Osteocyte (in vitro differentiated cells): Measurements from ENCODE around the gene UMAD1. TPM values are rescaled to one million over a fixed set of nuclear protein-coding genes. Genes with fewer than 3 reads are reported as not detected.

Source experiments
- DNase-seq: peaks from one replicate; pipeline ENCODE4 v3.0.0; 2021; ENCODE audit warnings: mixed read lengths; ENCODE audit not compliant: unreplicated experiment; ENCODE audit errors: extremely low spot score
- H3K27ac Mint-ChIP-seq: one replicate; pipeline ENCODE4 v1.8.0; 2021; ENCODE audit warnings: mild to moderate bottlenecking, mixed read lengths; ENCODE audit not compliant: unreplicated experiment
- H3K27me3 Mint-ChIP-seq: one replicate; pipeline ENCODE4 v1.8.0; 2021; ENCODE audit warnings: mixed read lengths; ENCODE audit not compliant: unreplicated experiment
- H3K36me3 Mint-ChIP-seq: one replicate; pipeline ENCODE4 v1.8.0; 2021; ENCODE audit warnings: mixed read lengths; ENCODE audit not compliant: unreplicated experiment
- H3K4me1 Mint-ChIP-seq: one replicate; pipeline ENCODE4 v1.8.0; 2021; ENCODE audit warnings: mixed read lengths; ENCODE audit not compliant: unreplicated experiment
- H3K4me3 Mint-ChIP-seq: one replicate; pipeline ENCODE4 v1.8.0; 2021; ENCODE audit warnings: mild to moderate bottlenecking, moderate library complexity, mixed read lengths; ENCODE audit not compliant: unreplicated experiment
- H3K9me3 Mint-ChIP-seq: one replicate; pipeline ENCODE4 v1.8.0; 2021; ENCODE audit warnings: mixed read lengths; ENCODE audit not compliant: unreplicated experiment
- CTCF ChIP-seq: fragments of 200-600 bp; sonication (generic); IDR thresholded peaks from 2 replicates; pipeline ENCODE4 v1.5.0; 2021; ENCODE audit warnings: antibody characterized with exemption, mild to moderate bottlenecking, moderate library complexity
- total RNA-seq: library from RNA; stranded (reverse); gene quantifications from 2 replicates; pipeline ENCODE4 v1.2.1, GENCODE V29; 2021

Gene UMAD1
- total RNA-seq, 1 donor from 2014 or later = 10.9 TPM

- Mint-ChIP-seq H3K9me3 (no peaks in the 10 kb centered on the region), H3K27ac (no peak overlapping the region), H3K27me3 (no peaks in the 10 kb centered on the region), H3K4me1 (peaks cover 5% of the 10 kb centered on the region), H3K36me3 (peaks cover 3% of the 10 kb centered on the region), H3K4me3 (no peak overlapping the region)
- peak; percentile 79 for TF ChIP-seq CTCF
- no peak for DNase-seq
These were observed 40.8 kb downstream of the UMAD1 start for GRCh38 chr7:7681191-7681935.

- Mint-ChIP-seq H3K4me3 (no peak overlapping the region), H3K4me1 (peaks cover 5% of the 10 kb centered on the region), H3K36me3 (peaks cover 3% of the 10 kb centered on the region), H3K27me3 (no peaks in the 10 kb centered on the region), H3K27ac (no peak overlapping the region), H3K9me3 (no peaks in the 10 kb centered on the region)
- no peak for DNase-seq
- TF ChIP-seq CTCF = no peak
These were observed 41.4 kb downstream of the UMAD1 start for GRCh38 chr7:7681936-7682329.

GRCh38 chr7:7682861-7683260 lies 42.3 kb downstream of the UMAD1 start:
- no peak for DNase-seq
- Mint-ChIP-seq H3K36me3 (peaks cover 2% of the 10 kb centered on the region), H3K4me3 (no peak overlapping the region), H3K27me3 (no peaks in the 10 kb centered on the region), H3K9me3 (no peaks in the 10 kb centered on the region), H3K27ac (no peak overlapping the region), H3K4me1 (peaks cover 5% of the 10 kb centered on the region)
- TF ChIP-seq CTCF = no peak

- TF ChIP-seq CTCF = no peak
- Mint-ChIP-seq H3K4me1 (no peaks in the 10 kb centered on the region), H3K27ac (no peak overlapping the region), H3K36me3 (no peaks in the 10 kb centered on the region), H3K9me3 (no peaks in the 10 kb centered on the region), H3K4me3 (no peak overlapping the region), H3K27me3 (no peaks in the 10 kb centered on the region)
- DNase-seq = no peak
These were observed 46.4 kb downstream of the UMAD1 start for GRCh38 chr7:7686811-7687508.

GRCh38 chr7:7687800-7688199 lies 47.2 kb downstream of the UMAD1 start:
- Mint-ChIP-seq H3K36me3 (no peaks in the 10 kb centered on the region), H3K4me1 (no peaks in the 10 kb centered on the region), H3K27ac (no peak overlapping the region), H3K4me3 (no peak overlapping the region), H3K9me3 (no peaks in the 10 kb centered on the region), H3K27me3 (no peaks in the 10 kb centered on the region)
- TF ChIP-seq CTCF = no peak
- no peak for DNase-seq
